HEK293 (cell line): ENCODE data around the gene FCRL4.

Source experiments
- CTCF ChIP-seq: fragments of 450-650 bp; formaldehyde crosslinking; IDR thresholded peaks from 2 replicates; pipeline ENCODE4 v1.5.1; 2016; ENCODE audit warnings: missing biosample characterization, missing genetic modification characterization
- REST ChIP-seq: fragments of 450-650 bp; formaldehyde crosslinking; IDR thresholded peaks from 2 replicates; pipeline ENCODE4 v1.5.1; 2016; ENCODE audit warnings: missing biosample characterization, missing genetic modification characterization
- TRIM28 ChIP-seq: IDR thresholded peaks from 2 replicates; pipeline ENCODE4 v1.6.1; 2011; ENCODE audit warnings: low read length, control low read depth, borderline replicate concordance
- ZBTB11 ChIP-seq: fragments of 450-650 bp; formaldehyde crosslinking; conservative IDR thresholded peaks from 2 replicates; pipeline ENCODE4 v1.5.1; 2016; ENCODE audit warnings: low read depth, missing biosample characterization, missing genetic modification characterization
- ZBTB17 ChIP-seq: fragments of 450-650 bp; formaldehyde crosslinking; IDR thresholded peaks from 2 replicates; pipeline ENCODE4 v1.5.1; 2016; ENCODE audit warnings: missing biosample characterization, missing genetic modification characterization
- ZBTB8A ChIP-seq: fragments of 450-650 bp; formaldehyde crosslinking; IDR thresholded peaks from 2 replicates; pipeline ENCODE4 v1.5.1; 2016; ENCODE audit warnings: missing biosample characterization, missing genetic modification characterization
- ZNF157 ChIP-seq: fragments of 450-650 bp; formaldehyde crosslinking; IDR thresholded peaks from 2 replicates; pipeline ENCODE4 v1.5.1; 2016; ENCODE audit warnings: missing biosample characterization, missing genetic modification characterization

- no peak for TF ChIP-seq ZBTB11 (tag by site-specific recombination)
- TF ChIP-seq ZNF157 (tag by site-specific recombination), result no peak
- no peak for TF ChIP-seq TRIM28
- no peak for TF ChIP-seq CTCF (tag by site-specific recombination)
- no peak for TF ChIP-seq ZBTB17 (tag by site-specific recombination)
- TF ChIP-seq REST, result no peak
- no peak for TF ChIP-seq ZBTB8A
These were observed 20.3 kb upstream of the FCRL4 start for GRCh38 chr1:157618190-157618589.
